GM21367 (cell line): ENCODE data around the gene SCGB1D2.

Experiments
- ATAC-seq: cut with Tn5 transposase; IDR thresholded peaks from one replicate; pipeline ENCODE4 v1.9.1; 2021; ENCODE audit not compliant: unreplicated experiment

The SCGB1D2 gene

GRCh38 chr11:62256281-62256680 is 14.2 kb downstream of the SCGB1D2 start:
- no peak for ATAC-seq

DNA sequence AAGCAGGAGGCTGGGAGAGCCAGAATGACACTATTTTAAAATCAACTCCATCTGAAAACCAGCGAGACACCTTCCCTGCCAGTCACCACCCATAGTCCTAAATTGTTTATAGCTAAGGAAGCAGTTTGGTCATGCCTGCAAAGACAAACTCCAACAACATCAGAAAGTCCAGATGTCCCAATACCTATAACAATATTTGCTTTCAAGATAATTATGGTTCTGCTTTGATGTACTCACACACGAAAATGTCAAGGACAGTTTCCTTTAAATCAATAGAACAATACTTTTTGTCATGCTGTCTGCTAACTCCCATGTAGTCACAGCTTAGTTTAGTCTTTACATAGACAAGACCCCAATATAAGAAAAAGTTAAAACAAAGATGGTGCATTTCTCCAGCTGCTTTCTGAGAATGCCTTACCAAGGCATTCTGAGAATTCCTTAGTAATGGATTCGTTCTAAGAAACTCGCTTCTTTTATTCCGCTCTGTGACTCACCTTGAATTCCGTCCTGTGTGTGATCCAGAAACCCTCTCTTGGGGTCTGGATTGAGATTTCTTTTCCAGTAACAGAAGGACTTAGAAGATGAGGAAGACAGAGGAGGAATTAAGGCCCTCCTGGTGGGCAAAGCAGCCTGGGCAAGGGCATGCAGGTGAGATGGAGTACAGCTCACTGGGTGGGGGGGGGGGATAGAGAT is 18.4 kb downstream of the SCGB1D2 start:
- ATAC-seq, result no peak

GRCh38 chr11:62264004-62264403 is 22.0 kb downstream of the SCGB1D2 start:
- no peak for ATAC-seq

DNA sequence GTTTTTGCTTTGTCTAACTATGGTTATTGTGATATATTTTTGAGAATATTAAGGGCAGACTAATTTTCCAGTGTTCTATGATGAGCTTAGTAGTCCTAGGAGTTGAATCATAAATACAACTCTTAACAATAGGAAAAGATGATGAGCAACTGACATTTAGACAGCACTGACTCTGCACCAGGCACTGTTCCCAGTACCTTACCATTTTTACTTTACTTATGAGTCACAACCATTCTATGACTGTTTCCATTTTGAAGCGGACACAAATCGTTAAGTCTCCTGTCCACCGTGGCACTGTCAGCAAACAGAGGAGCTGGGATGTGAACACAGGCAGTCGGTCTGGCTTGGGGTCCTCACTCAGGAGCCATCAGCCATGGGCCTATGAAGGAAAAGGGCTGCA is 24.5 kb downstream of the SCGB1D2 start:
- ATAC-seq, result no peak

DNA sequence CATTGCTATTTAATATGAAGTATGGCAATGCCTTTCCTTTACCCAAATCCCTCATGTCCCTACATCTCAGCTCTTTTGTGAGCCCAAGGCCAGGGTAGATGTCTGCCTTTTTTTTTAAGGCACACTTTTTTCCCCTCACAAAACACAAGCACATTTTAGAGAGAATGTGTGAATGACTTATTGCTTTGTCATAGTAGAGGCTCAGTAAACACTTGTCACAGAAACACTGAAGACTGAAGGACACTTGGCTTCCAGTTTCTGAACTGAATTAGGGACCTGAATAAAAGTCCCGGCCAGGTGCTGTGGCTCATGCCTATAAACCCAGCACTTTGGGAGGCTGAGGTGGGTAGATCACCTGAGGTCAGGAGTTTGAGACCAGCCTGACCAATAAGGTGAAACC is 25.0 kb downstream of the SCGB1D2 start:
- ATAC-seq, result no peak

DNA sequence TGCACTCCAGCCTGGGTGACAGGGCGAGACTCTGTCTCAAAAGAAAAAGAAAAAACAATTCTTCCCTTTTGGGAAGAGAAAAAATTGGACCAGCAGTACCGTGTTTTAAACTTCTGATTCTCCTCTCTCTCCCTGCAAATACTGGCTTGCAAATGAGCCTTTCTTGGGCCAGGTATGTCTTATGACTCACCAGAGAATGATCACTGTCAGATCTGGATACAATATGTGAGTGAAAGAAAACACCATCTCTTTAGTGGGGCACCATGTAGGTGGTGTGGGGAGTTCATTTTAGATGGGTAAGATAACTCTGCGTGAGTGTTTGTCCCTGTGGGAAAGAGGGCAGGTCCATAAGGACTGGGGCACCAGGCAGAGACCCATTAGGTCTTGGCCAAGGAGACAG is 25.5 kb downstream of the SCGB1D2 start:
- no peak for ATAC-seq

- no peak for ATAC-seq
Observed at GRCh38 chr11:62269654-62270278, 27.7 kb downstream of the SCGB1D2 start, which contains the start of gene SCGB2A2. Gene SCGB2A2, plus strand, starts transcription at chr11:62270158. Its CDS starts 59 bp downstream, at chr11:62270217.

- no peak for ATAC-seq
Observed at GRCh38 chr11:62273284-62273683, 31.2 kb downstream of the SCGB1D2 start.

DNA sequence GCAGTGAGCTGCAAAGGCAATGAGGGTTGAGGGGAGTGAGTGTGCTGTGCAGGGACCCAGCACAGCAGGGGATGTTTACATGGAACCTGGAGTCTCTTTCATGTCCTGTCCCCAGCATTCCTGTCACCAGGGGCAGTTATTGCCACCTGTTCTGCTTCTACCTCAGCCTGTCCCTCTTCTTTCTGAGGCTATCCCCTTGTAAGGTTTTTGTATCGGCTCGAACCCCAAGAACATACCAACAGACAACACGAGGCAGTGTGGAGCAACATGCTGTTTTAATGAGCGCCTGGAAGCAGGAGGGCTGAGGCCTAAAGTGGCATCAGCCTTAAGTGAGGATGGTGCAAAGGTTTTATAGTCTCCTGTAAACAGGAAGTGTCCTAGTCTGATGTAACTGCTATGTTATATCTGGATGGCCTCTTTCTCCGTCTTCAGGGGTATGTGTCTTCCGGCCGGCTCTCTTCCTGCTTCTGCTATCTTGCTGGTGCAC is 31.8 kb downstream of the SCGB1D2 start:
- no peak for ATAC-seq

DNA sequence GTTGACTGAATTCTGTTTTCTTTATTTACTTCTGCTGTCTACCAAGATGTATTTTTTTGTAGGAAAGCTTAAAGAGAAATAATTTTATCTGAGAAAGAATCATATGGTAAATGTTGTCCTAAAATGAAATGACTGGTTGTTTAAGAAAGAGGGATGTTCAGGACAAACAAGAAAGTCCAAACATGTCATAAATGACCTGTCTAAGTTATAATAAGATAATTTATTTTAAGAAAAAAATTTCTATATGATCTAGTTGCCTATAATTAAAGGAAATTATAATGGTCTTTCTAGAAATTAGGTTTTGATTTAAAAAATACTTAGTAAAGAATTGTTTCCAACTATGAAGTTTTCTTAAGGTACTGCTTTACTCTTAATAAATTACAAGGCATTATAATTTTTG is 38.4 kb downstream of the SCGB1D2 start:
- ATAC-seq, result no peak
